ENCODE results near the gene PPME1.

Gene PPME1

DNA sequence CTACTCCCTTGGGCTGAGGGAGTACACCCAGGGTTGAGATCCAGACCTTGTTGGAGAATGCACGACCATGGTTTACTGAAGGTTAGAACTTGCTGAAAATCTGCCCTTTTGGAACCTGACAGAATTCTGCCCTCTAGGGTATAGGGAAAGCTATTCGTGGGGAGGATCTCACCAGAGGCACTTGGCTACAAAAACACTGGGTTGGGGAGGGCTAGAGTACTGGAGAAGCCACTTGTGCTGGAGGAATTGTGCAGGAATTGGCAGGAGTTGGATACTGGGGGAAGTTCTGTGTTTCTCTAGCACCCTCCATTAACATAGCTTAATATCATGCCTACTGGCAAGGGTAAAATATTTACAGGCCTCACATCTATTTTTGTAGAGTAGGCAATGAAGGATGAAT, 55.8 kb downstream of the PPME1 start:
- no peak for DNase-seq (ENCODE audit: low read depth in 2 of 2)

GRCh38 chr11:74232311-74232950, 61.3 kb downstream of the PPME1 start:
- no peak for DNase-seq (ENCODE audit: low read depth in 2 of 2)

DNA sequence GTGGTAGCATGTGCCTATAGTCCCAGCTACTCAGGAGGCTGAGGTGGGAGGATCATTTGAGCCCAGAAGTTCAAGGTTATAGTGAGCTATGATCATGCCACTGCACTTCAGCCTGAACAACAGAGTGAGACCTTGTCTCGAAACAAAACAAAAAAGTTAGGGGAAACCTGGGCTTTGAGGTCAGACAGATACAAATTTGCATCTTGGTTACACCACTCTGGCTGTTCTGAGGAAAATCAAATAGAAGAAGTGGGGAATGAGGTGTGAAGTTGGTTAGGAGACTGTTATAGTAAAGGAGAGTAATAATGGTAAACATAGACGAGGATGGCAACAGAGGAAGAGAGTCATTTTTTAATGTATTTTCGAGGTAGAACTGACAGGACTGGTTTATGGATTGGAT, 62.6 kb downstream of the PPME1 start:
- no peak for DNase-seq (ENCODE audit: low read depth in 2 of 2)

DNA sequence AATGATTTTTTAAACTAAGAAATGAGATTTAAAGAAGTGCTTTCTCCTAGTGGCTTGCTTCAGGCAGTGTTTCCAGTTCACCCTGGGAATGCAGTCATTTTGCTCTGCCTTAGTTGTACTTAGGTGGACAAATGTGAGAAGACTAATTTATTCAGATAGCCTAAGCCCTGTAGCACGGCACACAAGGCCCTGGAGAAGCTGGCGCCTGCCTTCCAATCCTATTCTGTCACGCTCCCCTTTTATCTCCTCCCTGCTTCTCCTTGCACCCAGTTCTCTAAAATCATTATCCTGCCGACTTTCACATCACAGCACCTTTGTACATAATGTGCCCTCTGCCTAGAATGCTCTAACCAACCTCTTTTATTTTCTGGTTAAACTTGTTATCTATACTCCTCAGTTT, 64.0 kb downstream of the PPME1 start:
- no peak for DNase-seq (ENCODE audit: low read depth in 2 of 2)

DNA sequence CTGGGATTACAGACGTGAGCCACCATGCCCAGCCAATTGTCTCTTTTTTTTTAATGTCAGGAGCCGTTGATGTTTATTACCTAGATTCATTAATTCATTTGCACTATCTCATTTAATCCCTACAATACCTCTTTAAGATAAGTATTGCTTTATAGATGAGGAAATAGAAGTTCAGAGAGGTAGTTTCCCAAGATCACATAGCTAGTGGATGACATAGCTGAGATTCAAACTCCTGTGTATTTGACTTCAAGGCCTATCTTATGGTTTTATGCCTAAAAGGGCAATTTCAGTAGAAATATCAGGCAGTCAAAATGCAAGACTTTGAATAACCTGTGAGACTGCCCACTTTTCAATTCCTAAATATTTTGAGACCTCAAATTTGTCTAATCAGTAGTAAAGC, 66.5 kb downstream of the PPME1 start:
- no peak for DNase-seq (ENCODE audit: low read depth in 2 of 2)

GRCh38 chr11:74238243-74238642, 67.2 kb downstream of the PPME1 start:
- DNase-seq (ENCODE audit: low read depth in 2 of 2): no peak

- no peak for DNase-seq (ENCODE audit: low read depth in 2 of 2)
Measured at GRCh38 chr11:74248469-74248868, 77.4 kb downstream of the PPME1 start.

GRCh38 chr11:74249496-74249895, 78.4 kb downstream of the PPME1 start:
- DNase-seq (ENCODE audit: low read depth in 2 of 2): no peak

DNA sequence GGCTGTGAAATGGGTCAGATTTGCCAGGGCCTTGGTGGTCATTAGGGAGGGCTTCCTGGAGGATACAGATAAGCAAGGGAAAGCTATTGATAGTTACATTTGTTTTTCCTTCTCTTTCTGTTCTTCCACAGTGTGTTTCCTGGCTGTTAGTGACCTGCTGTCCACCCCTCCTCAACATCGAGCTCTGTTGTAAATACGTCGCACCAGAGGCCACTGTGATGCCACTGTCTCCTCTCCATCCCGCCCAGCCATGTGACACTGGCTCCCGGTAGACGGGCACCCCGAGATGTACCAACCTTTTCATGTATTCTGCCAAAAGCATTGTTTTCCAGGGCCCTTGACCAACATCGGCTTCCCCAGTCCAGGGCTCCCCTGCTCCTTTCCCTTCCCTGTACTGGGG, 82.3 kb downstream of the PPME1 start:
- DNase-seq (ENCODE audit: low read depth in 2 of 2): no peak

DNA sequence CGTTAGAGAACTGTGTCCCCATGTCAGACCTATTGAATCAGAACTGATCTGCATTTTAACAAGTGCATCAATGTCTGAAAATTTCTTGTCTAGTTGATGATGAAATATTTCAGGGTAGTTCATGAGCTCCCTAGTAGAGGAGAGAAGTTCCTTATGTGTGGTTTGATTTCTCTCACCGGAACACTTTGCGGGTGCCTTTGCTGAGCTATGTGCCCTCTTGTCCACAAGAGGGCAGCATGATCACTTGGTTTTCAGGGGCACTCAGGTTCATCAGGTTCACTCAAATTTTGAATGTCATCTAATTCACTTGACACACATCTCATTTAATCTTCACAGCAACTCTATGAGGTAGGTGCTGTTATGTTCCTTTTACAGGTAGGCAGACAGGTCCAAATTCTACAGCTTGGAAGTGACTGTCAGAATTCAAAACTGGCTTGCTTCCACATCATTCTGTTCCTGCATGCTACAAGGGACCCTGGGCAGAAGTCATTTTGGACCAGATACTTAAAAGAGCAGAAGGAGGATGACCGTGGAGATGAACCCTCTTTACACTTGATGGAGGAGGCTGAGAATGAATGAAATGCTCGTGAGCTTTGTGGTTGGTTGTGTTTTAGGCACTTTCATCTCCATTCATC, 84.8 kb downstream of the PPME1 start:
- peak; percentile 11 to 21 for DNase-seq (ENCODE audit: low read depth in 2 of 2)

- DNase-seq (ENCODE audit: low read depth in 2 of 2): no peak
Measured at GRCh38 chr11:74256378-74257133, 85.5 kb downstream of the PPME1 start.

- DNase-seq (ENCODE audit: low read depth in 2 of 2): no peak
Measured at GRCh38 chr11:74257959-74258553, 87.0 kb downstream of the PPME1 start.

GRCh38 chr11:74262725-74263124, 91.6 kb downstream of the PPME1 start:
- no peak for DNase-seq (ENCODE audit: low read depth in 2 of 2)

- no peak for DNase-seq (ENCODE audit: low read depth in 2 of 2)
Measured at GRCh38 chr11:74265256-74265655, 94.2 kb downstream of the PPME1 start.

- no peak for DNase-seq (ENCODE audit: low read depth in 2 of 2)
Measured at GRCh38 chr11:74267014-74267413, 95.9 kb downstream of the PPME1 start.

- DNase-seq (ENCODE audit: low read depth in 2 of 2): no peak
Measured at GRCh38 chr11:74268456-74268855, 97.4 kb downstream of the PPME1 start.

GRCh38 chr11:74269161-74269811, 98.2 kb downstream of the PPME1 start:
- DNase-seq (ENCODE audit: low read depth in 2 of 2): peak in 1 of 2 donors; percentile 2

DNA sequence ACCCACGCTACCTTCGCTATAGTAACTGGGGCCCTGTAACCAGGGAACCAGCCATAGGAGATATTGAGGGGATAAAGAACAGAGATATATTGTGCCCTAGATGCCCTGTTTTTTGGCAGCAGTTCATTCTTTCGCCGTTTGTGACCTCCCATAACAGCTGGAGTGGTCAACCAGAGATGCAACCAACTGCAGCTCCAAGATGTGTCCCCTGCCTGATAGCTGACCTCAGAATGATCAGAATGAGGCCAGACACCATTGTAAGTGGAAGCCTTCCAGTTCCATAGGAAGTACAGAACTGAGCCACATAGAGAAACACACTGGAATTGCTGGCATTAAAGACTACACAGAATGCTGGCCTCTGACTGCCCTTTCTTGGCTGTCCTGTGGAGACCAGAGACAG, 101.2 kb downstream of the PPME1 start:
- no peak for DNase-seq (ENCODE audit: low read depth in 2 of 2)

- DNase-seq (ENCODE audit: low read depth in 2 of 2): no peak
Measured at GRCh38 chr11:74276581-74276980, 105.5 kb downstream of the PPME1 start.

DNA sequence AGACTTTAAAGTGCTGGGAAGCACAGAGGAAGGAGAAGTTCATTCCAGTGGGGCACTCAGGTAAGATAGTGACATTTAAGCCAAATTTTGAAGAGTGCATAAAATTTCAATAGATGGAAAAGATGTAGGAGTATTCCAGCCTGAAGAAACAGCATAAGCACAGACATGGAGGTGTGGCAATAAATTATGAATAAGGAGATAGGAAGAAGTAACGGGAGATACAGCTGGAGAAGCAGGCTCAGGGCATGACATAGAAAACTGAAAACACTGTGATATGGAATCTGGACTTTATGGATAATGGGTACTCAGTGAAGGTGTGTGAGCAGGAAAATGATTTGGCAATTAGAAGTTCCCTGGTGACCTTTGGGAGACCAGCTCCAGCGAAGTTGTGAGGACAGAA, 107.0 kb downstream of the PPME1 start:
- no peak for DNase-seq (ENCODE audit: low read depth in 2 of 2)

DNA sequence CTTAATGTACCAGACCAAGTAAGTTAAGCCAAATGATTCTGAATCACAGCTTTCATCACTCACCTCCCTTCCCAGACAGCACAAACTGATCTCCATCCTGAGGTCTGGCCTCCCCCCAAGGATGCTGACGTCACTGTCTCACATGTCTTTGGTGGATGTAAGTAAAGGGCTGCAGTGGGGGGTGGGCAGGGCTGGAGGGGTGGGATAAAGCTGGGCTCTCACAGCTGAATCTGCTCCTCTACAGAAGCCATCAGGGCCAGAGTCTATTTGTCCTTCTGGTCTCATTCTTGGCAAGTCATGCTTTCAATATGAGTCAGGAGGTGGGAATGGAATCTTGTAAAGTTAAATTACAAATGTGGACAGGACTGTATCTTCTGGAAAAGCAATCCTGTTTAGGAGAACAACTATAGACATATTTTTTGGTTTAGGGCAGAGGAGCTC, 107.7 kb downstream of the PPME1 start:
- no peak for DNase-seq (ENCODE audit: low read depth in 2 of 2)

DNA sequence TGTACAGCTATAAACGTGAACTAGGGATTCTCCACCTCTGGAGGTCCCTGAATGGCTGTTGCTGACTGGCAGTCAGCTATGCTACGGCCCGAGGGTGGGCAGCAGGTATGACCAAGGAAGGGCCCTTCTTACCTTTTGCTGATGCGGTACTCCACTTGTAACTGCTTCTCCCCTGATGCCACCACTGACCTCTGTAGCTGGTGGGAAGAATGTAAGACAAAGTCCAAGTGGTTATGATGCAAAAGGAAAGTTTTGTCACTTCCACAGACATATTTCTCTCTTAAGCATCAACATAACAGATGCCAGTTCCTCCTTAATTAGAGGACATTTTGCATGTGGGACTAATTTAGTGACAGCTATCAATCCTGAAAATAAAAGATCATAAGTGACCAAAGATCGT, 108.2 kb downstream of the PPME1 start:
- no peak for DNase-seq (ENCODE audit: low read depth in 2 of 2)

Data from stimulated activated CD8-positive, alpha-beta memory T cell treated with anti-CD3 and anti-CD28 coated beads, Interleukin-15, amount 100 ng/mL, for 48 hours (primary cell).